ENCODE measurements around the gene CCL16. TPM values are rescaled to one million over a fixed set of nuclear protein-coding genes. Genes with fewer than 3 reads are reported as not detected.

Gene CCL16
- total and polyA plus RNA-seq, 2 experiments from 2014 or later = not detected

DNA sequence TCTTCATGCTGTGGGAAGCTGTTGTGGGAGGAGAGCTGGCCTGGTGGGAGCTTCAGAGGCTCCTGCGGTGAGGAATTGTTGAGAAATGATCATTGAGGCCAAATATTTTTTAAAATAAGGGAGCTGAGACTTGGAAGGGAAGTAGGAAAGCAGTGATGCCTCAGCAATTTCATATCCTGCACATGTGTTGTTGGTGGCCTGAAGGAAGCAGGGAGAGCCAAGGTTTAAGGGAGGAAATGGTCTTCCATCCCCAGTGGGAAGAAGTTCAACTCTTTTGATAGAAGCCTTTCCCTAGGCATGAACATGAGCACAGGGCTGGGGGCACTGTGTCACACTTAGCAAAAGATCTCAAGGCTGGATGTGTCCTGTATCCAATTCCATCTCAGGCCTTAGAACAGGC lies 5.3 kb upstream of the CCL16 start, which contains the start of gene CCL14:
Gene CCL14 (minus strand): TSS at position 87 of the 400 bp plus-strand sequence. CDS start 80 bp downstream, at position 7.
- H3K27ac ChIP-seq (ENCODE audit: low read depth) = no peak within 1 kb of the TSS
- no peak within 1 kb of the TSS for H3K4me3 Mint-ChIP-seq
- peaks cover 3% of the 10 kb centered on the region for H3K27me3 Mint-ChIP-seq (ENCODE audit: insufficient read depth, low read depth, poor library complexity)

More for the DNA sequence above, 5.3 kb upstream of the CCL16 start, which contains the start of gene CCL14:
- no peaks in the 10 kb centered on the region for H3K27me3 ChIP-seq (ENCODE audit: insufficient read depth)
- H4K20me1 ChIP-seq (replicated peaks; ENCODE audit: insufficient read depth) = no peaks in the 10 kb centered on the region
- Mint-ChIP-seq H3K4me1 (no peaks in the 10 kb centered on the region), H3K9me3 (no peaks in the 10 kb centered on the region), H3K36me3 (ENCODE audit: low read depth) (no peaks in the 10 kb centered on the region), H3K27ac (no peak within 1 kb of the TSS)
- no peak within 1 kb of the TSS for H3K4me2 ChIP-seq
- H3K36me3 ChIP-seq (ENCODE audit: insufficient read depth) = no peaks in the 10 kb centered on the region
- H3K4me3 ChIP-seq = no peak within 1 kb of the TSS
- no peak for DNase-seq (ENCODE audit: low spot score)
- H3K79me2 ChIP-seq (replicated peaks; ENCODE audit: insufficient read depth) = no peaks in the 10 kb centered on the region
- no peaks in the 10 kb centered on the region; the same call in 1 of the 2 replicates for H3K9me2 ChIP-seq (ENCODE audit: insufficient read depth)
- no peak for ATAC-seq
- H3F3A ChIP-seq (replicated peaks; ENCODE audit: low read depth) = no peaks in the 10 kb centered on the region
- no peak within 1 kb of the TSS for H2AFZ ChIP-seq
- no peaks in the 10 kb centered on the region for H3K4me1 ChIP-seq (ENCODE audit: insufficient read depth)
- TF ChIP-seq EZH2 (IDR thresholded peaks at IDR 0.05; ENCODE audit: low read depth, unreplicated experiment) (no peak), REST (IDR thresholded peaks at IDR 0.05; ENCODE audit: unreplicated experiment) (no peak), STAT1 (IDR thresholded peaks at IDR 0.05; ENCODE audit: unreplicated experiment) (no peak), ZNF331 (CRISPR knock-in tag; IDR thresholded peaks at IDR 0.05; ENCODE audit: low read depth) (no peak), ZNF114 (CRISPR knock-in tag; IDR thresholded peaks at IDR 0.05) (no peak), POLR2AphosphoS5 (IDR thresholded peaks at IDR 0.05; ENCODE audit: low read depth) (no peak), CREB1 (CRISPR knock-in tag; IDR thresholded peaks at IDR 0.05; ENCODE audit: low read depth) (no peak)
- TF ChIP-seq, protein P1, sequence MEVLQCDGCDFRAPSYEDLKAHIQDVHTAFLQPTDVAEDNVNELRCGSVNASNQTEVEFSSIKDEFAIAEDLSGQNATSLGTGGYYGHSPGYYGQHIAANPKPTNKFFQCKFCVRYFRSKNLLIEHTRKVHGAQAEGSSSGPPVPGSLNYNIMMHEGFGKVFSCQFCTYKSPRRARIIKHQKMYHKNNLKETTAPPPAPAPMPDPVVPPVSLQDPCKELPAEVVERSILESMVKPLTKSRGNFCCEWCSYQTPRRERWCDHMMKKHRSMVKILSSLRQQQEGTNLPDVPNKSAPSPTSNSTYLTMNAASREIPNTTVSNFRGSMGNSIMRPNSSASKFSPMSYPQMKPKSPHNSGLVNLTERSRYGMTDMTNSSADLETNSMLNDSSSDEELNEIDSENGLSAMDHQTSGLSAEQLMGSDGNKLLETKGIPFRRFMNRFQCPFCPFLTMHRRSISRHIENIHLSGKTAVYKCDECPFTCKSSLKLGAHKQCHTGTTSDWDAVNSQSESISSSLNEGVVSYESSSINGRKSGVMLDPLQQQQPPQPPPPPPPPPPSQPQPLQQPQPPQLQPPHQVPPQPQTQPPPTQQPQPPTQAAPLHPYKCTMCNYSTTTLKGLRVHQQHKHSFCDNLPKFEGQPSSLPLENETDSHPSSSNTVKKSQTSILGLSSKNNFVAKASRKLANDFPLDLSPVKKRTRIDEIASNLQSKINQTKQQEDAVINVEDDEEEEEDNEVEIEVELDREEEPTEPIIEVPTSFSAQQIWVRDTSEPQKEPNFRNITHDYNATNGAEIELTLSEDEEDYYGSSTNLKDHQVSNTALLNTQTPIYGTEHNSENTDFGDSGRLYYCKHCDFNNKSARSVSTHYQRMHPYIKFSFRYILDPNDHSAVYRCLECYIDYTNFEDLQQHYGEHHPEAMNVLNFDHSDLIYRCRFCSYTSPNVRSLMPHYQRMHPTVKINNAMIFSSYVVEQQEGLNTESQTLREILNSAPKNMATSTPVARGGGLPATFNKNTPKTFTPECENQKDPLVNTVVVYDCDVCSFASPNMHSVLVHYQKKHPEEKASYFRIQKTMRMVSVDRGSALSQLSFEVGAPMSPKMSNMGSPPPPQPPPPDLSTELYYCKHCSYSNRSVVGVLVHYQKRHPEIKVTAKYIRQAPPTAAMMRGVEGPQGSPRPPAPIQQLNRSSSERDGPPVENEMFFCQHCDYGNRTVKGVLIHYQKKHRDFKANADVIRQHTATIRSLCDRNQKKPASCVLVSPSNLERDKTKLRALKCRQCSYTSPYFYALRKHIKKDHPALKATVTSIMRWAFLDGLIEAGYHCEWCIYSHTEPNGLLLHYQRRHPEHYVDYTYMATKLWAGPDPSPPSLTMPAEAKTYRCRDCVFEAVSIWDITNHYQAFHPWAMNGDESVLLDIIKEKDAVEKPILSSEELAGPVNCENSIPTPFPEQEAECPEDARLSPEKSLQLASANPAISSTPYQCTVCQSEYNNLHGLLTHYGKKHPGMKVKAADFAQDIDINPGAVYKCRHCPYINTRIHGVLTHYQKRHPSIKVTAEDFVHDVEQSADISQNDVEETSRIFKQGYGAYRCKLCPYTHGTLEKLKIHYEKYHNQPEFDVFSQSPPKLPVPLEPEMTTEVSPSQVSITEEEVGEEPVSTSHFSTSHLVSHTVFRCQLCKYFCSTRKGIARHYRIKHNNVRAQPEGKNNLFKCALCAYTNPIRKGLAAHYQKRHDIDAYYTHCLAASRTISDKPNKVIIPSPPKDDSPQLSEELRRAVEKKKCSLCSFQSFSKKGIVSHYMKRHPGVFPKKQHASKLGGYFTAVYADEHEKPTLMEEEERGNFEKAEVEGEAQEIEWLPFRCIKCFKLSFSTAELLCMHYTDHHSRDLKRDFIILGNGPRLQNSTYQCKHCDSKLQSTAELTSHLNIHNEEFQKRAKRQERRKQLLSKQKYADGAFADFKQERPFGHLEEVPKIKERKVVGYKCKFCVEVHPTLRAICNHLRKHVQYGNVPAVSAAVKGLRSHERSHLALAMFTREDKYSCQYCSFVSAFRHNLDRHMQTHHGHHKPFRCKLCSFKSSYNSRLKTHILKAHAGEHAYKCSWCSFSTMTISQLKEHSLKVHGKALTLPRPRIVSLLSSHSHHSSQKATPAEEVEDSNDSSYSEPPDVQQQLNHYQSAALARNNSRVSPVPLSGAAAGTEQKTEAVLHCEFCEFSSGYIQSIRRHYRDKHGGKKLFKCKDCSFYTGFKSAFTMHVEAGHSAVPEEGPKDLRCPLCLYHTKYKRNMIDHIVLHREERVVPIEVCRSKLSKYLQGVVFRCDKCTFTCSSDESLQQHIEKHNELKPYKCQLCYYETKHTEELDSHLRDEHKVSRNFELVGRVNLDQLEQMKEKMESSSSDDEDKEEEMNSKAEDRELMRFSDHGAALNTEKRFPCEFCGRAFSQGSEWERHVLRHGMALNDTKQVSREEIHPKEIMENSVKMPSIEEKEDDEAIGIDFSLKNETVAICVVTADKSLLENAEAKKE (CRISPR knock-in tag; IDR thresholded peaks at IDR 0.05) = no peak
